Activated CD4-positive, alpha-beta T cell treated with anti-CD3 and anti-CD28 coated beads, Interleukin-2, amount 50 U/mL, for 16 hours (primary cell): ENCODE data around the gene UMAD1.
"Not testable (repeated sequence)": the region's sequence is repeated elsewhere in the genome, so short reads cannot be mapped to it uniquely, and the experiment has no call there.

Experiments
- DNase-seq: peaks from one replicate; pipeline ENCODE4 v3.0.0-alpha.2; 2020

Gene UMAD1

DNA sequence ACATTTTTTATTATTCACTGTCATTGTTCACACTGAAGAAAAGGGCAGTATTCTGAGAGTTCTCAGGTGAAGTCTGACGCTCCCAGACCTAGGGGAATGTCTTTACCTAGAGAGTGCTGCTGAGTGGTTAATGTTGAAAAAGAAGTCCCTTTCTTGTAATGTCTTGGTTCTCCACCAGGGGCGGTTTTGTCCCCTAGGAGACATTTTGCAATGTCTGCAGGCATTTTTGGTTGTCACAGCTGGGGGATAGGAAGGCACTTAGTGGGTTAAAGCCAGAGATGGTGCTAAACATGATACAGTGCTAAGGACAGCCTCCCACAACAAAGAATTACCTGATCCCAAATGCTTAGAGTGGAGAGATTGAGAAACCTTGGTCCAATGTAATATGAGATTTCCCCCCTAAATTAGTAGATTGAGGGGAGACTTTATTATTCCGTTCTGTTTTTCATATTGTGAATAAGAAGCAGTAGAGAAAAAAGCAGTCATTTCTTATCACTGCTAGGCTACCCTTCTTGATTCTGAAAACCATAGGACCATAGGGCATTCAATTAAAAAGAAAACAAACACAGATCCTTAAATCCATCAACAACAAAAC is 13.1 kb downstream of the UMAD1 start:
- peak; percentile 30 for DNase-seq

GRCh38 chr7:7654964-7655715 is 14.6 kb downstream of the UMAD1 start:
- no peak for DNase-seq

DNA sequence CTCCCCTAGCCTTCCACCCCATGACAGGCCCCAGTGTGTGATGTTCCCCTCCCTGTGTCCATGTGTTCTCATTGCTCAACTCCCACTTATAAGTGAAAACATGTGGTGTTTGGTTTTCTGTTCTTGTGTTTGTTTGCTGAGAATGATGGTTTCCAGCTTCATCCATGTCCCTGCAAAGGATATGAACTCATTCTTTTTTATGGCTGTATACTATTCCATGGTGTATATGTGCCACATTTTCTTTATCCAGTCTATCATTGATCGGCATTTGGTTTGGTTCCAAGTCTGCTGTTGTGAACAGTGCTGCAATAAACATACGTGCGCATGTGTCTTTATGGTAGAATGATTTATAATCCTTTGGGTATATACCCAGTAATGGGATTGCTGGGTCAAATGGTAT is 15.9 kb downstream of the UMAD1 start:
- DNase-seq: not testable (repeated sequence)

GRCh38 chr7:7662527-7662926 is 22.0 kb downstream of the UMAD1 start:
- DNase-seq: no peak

GRCh38 chr7:7664291-7664690 is 23.7 kb downstream of the UMAD1 start:
- DNase-seq: no peak

GRCh38 chr7:7665031-7665430 is 24.5 kb downstream of the UMAD1 start:
- no peak for DNase-seq

GRCh38 chr7:7667187-7667586 is 26.6 kb downstream of the UMAD1 start:
- no peak for DNase-seq

DNA sequence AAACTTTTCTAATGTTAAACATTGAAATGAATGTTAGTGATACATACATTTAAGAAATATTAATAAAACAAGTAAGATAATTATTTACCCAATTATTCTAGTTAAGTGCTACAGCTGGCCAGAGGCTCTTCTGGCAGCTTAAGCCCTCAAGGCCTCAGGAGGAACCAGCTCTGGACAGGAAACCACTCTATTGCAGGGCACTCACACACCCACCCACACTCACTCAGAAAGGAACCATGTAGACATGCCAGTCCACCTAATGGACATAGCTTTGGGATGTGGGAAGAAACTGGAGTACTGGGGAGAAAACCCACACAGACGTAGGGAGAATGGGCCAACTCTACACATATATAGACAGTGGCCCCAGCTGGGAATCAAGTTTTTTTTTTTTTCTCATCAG is 28.2 kb downstream of the UMAD1 start:
- no peak for DNase-seq

DNA sequence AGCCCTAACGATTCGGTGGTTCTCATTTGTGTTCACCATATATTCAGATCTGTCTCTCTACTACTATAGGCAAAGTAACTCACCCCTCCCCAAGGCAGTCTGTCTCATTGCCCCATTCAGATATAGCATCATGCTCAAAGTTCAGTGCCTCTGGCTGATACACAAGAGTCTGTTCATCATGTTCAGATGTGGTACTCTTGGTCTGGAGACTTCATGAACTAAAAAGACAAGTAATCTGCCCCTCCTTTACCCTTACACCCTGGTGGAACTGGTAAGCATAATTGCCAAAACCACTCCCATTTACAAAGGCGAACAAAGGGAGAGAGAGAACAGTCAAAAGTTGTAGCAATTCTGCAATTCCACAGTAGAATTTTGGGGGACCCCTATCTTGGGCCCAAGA is 29.9 kb downstream of the UMAD1 start:
- DNase-seq: no peak

DNA sequence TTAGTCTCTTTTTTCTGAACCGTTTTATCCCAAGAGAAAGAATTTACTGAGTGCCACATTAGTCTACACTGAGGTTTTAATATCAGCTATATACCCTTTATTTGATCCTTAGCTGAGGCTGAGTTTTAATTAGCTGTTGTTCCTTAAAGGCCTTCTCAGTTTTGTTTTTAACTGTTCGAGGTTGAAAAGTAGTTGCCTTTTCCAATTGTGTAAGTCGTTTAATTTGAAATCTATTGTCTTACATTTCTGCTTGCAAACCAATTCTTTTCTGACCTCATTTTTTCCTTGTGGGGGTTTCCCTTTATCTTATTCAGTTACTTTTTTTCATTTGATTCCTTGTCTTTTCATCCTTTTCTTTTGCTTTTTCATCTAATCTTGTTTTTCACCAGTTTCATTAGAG is 30.8 kb downstream of the UMAD1 start:
- DNase-seq: peak; percentile 3

- DNase-seq: peak; percentile 49
Observed at GRCh38 chr7:7672545-7673239, 32.1 kb downstream of the UMAD1 start.

DNA sequence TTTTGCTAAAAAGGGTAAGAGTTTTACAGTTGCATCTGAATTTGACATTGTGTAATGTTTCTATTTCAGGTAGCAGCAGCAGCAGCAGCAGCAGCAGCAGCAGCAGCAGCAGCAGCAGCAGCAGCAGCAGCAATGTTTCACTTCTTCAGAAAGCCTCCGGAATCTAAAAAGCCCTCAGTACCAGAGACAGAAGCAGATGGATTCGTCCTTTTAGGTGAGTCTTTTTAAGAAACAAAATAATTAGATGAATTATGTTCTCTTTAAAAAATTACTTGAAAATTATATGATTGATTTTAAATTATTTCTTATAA is 32.6 kb downstream of the UMAD1 start:
- DNase-seq: no peak

GRCh38 chr7:7675686-7676085 is 35.1 kb downstream of the UMAD1 start:
- no peak for DNase-seq

DNA sequence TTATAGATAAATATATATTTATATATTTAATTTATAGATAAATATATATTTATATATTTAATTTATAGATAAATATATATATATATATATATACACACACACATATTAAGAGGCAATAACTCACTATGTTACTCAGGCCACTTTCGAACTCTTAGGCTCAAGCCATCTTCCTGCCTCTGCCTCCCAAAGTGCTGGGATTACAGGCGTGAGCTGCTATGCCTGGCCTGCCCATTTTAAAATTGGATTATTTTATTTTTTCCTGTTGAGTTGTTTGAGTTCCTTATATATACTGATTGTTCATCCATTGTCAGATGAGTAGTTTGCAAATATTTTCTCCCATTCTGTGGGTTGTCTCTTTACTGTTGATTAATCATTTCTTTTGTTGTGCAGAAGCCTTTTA is 39.1 kb downstream of the UMAD1 start:
- DNase-seq: not testable (repeated sequence)

GRCh38 chr7:7681191-7681935 is 40.8 kb downstream of the UMAD1 start:
- peak; percentile 51 for DNase-seq

DNA sequence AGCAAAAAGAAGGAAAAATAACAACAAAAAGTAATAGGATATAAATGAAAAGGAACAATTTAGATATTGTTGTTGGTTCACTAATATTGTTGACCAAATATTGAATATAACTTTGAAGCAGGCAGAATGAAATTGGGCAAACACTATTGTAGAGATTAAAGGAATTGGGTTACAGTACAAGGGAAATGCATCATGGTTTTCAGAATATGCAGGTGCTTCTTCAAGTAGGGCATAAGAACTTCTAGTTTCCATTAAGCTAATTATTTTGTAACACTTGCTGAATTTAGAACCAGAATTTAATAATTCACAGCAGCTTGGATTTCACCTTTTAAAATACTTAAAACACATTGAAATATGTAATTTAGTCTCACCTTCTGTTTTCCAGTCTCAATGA is 41.4 kb downstream of the UMAD1 start:
- DNase-seq: no peak

- DNase-seq: no peak
Observed at GRCh38 chr7:7682861-7683260, 42.3 kb downstream of the UMAD1 start.

DNA sequence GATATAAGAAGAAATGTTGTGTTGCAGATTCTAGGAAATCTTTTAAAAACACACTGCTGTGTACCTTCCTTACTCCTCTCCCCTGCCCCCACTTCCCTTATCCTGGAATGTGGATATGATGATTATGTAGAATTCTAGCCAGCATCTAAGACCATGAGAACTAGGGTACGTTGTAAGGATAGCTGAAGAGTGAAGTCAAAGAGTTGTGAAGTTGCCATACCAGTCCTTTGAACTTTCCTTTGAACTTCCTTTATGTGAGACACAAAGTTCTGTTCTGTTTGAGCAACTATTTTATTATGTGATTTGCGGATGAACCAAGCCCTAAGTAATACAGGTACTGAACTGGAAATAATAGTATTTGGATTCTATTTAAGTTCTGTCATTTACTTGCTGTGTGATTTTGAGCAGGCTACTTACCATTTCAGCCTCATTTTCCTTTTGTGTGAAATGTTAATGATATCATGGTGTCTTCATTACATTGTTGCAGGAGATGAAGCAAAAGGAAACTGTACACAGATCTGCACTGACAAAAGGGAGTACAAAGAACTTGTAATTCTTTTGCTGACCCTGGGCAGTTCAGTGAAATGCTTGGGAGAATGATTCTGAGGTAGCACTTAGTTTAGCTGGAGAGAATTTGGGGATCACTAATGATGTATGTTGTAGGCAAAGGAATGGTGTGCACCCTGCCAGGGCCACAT is 46.4 kb downstream of the UMAD1 start:
- DNase-seq: no peak

GRCh38 chr7:7687800-7688199 is 47.2 kb downstream of the UMAD1 start:
- no peak for DNase-seq

DNA sequence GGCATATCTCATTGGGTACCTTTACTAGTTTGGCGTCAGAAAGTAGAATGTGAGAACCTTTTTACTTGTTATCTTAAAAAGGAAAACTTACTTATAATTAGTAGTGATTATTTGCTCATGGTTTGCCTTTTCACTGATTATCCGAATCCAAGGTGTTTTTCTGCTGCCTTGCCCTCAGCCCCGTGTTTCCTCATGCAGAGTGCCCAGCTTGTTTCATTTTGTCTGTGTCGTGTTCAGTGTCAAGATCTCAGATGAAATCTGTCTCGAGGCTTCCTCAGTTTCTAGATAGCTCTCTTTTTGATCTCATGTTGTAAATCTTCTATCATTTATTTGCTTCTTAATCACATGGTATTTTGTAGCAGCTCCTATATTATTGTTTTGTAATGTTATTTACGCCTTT is 47.8 kb downstream of the UMAD1 start:
- no peak for DNase-seq

- DNase-seq: no peak
Observed at GRCh38 chr7:7688956-7689355, 48.4 kb downstream of the UMAD1 start.

- no peak for DNase-seq
Observed at GRCh38 chr7:7693881-7694280, 53.3 kb downstream of the UMAD1 start.

DNA sequence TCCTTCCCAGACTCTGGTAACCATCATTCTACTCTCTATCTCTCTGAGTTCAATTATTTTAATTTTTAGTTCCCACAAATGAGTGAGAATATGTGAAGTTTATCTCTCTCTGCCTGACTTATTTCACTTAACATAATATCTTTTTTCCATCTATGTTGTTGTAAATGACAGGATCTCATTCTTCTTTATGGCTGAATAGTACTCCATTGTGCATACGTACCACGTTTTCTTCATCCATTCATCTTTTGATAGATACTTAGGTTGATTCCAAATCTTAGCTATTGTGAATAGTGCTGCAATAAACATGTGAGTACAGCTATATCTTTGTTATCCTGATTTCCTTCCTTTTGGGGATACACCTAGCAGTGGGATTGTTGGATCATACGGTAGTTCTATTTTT is 54.0 kb downstream of the UMAD1 start:
- DNase-seq: no peak
